ENCODE data around the gene CHAMP1. TPM values are rescaled to one million over a fixed set of nuclear protein-coding genes. Genes with fewer than 3 reads are reported as not detected.

CHAMP1 gene
- total RNA-seq, 2 donors from 2014 or later, result 23.0 to 56.3 TPM

- DNase-seq (ENCODE audit: low spot score), result no peak
- H3K27me3 ChIP-seq (replicated peaks; ENCODE audit: insufficient read depth), result no peaks in the 10 kb centered on the region
- no peak overlapping the region for H3K4me3 ChIP-seq
- 77% methylated on average over 2 of the region's 2 CpGs for whole genome bisulfite sequencing
- H3K4me1 ChIP-seq (replicated peaks), result no peaks in the 10 kb centered on the region
- no peaks in the 10 kb centered on the region for H3K9me3 ChIP-seq
- intact Hi-C loops (cut with DNase I), result no loop called here
- H3K36me3 ChIP-seq, result no peaks in the 10 kb centered on the region
- H3K27ac ChIP-seq, result no peak overlapping the region
- TF ChIP-seq POLR2A (IDR thresholded peaks at IDR 0.05), result no peak
Observed at GRCh38 chr13:114309086-114309485, 5.2 kb upstream of the CHAMP1 start.

DNA sequence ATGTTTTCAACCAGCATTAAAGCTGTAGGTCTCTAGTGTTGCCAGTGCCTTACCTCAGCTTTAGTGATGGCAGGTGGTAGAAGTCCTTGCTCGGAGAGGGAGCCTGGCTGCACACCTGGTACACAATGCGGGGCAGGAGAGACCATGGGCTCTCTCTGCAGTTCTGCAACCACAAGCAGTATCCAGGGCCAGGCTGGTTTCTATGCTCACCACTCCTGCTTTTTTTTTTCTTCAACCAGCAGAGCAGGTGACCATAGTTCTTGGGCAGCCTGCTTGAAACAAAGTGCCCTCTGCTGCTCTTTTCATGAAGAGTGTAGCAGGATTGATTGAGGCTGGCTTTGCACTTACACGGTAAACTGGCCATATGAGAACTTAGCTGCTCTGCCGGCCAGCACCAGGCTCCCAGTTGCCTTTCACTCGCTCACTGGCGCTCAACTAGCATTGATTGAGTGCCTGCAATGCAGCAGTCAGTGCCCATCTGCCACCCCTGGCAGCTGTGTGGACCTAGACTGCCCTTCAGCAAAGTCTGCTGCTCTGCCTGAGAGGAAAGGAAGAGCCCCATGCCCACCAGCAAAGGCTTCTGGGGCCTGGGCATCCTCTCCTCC lies 4.4 kb upstream of the CHAMP1 start:
- intact Hi-C loops (cut with DNase I), result no loop called here
- WGBS, result 80% methylated on average over 6 of the region's 6 CpGs

DNA sequence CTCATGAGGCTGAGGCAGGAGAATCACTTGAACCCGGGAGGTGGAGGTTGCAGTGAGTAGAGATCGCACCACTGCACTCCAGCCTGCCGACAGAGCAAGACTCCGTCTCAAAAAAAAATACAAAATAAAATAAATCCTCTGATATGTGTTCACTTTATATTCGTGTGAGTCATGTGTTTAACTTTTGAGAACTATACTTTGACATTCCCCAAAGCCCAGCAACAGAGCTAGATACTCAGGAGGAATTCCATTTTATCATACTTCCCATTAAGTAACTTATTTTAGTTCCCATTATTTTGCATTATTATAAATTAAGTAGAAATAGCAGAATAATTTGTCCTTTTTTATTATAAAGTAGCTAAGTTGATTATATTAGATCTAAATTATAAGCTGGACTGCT lies 3.3 kb upstream of the CHAMP1 start:
- H3K4me3 ChIP-seq, result no peak overlapping the region
- no peaks in the 10 kb centered on the region for H3K36me3 ChIP-seq
- H3K27me3 ChIP-seq (replicated peaks; ENCODE audit: insufficient read depth), result no peaks in the 10 kb centered on the region
- 85% methylated on average over 5 of the region's 5 CpGs for WGBS
- no peak overlapping the region for H3K27ac ChIP-seq
- TF ChIP-seq, protein P1, sequence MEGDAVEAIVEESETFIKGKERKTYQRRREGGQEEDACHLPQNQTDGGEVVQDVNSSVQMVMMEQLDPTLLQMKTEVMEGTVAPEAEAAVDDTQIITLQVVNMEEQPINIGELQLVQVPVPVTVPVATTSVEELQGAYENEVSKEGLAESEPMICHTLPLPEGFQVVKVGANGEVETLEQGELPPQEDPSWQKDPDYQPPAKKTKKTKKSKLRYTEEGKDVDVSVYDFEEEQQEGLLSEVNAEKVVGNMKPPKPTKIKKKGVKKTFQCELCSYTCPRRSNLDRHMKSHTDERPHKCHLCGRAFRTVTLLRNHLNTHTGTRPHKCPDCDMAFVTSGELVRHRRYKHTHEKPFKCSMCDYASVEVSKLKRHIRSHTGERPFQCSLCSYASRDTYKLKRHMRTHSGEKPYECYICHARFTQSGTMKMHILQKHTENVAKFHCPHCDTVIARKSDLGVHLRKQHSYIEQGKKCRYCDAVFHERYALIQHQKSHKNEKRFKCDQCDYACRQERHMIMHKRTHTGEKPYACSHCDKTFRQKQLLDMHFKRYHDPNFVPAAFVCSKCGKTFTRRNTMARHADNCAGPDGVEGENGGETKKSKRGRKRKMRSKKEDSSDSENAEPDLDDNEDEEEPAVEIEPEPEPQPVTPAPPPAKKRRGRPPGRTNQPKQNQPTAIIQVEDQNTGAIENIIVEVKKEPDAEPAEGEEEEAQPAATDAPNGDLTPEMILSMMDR (IDR thresholded peaks at IDR 0.05), result no peak
- TF ChIP-seq POLR2A (IDR thresholded peaks at IDR 0.05) (no peak), POLR2AphosphoS5 (IDR thresholded peaks at IDR 0.05) (no peak)
- no peaks in the 10 kb centered on the region for H3K4me1 ChIP-seq (replicated peaks)
- no peaks in the 10 kb centered on the region for H3K9me3 ChIP-seq
- DNase-seq (ENCODE audit: low spot score), result no peak
- intact Hi-C loops (cut with DNase I), result no loop called here

More for the DNA sequence above, 4.4 kb upstream of the CHAMP1 start:
- Histone ChIP-seq H3K9me3 (no peaks in the 10 kb centered on the region), H3K27ac (no peak overlapping the region), H3K4me3 (no peak overlapping the region), H3K36me3 (no peaks in the 10 kb centered on the region), H3K4me1 (replicated peaks) (no peaks in the 10 kb centered on the region), H3K27me3 (replicated peaks; ENCODE audit: insufficient read depth) (no peaks in the 10 kb centered on the region)
- TF ChIP-seq, protein P1 (IDR thresholded peaks at IDR 0.05), result no peak
- TF ChIP-seq POLR2AphosphoS5 (IDR thresholded peaks at IDR 0.05) (no peak), POLR2A (IDR thresholded peaks at IDR 0.05) (no peak)
- DNase-seq (ENCODE audit: low spot score), result no peak

GRCh38 chr13:114311387-114311786 lies 2.9 kb upstream of the CHAMP1 start:
- H3K36me3 ChIP-seq, result no peaks in the 10 kb centered on the region
- intact Hi-C loops (cut with DNase I), result no loop called here
- H3K4me3 ChIP-seq, result no peak overlapping the region
- H3K9me3 ChIP-seq, result no peaks in the 10 kb centered on the region
- no peak for DNase-seq (ENCODE audit: low spot score)
- no peaks in the 10 kb centered on the region for H3K4me1 ChIP-seq (replicated peaks)
- no peaks in the 10 kb centered on the region for H3K27me3 ChIP-seq (replicated peaks; ENCODE audit: insufficient read depth)
- H3K27ac ChIP-seq, result no peak overlapping the region
- TF ChIP-seq, protein P1 (IDR thresholded peaks at IDR 0.05), result no peak
- TF ChIP-seq POLR2A (IDR thresholded peaks at IDR 0.05) (no peak), POLR2AphosphoS5 (IDR thresholded peaks at IDR 0.05) (no peak)

- no peak overlapping the region for H3K27ac ChIP-seq
- no peaks in the 10 kb centered on the region for H3K9me3 ChIP-seq
- WGBS, result 48% methylated on average over 2 of the region's 2 CpGs
- no peak for DNase-seq (ENCODE audit: low spot score)
- H3K36me3 ChIP-seq, result no peaks in the 10 kb centered on the region
- H3K4me3 ChIP-seq, result no peak overlapping the region
- H3K4me1 ChIP-seq (replicated peaks), result no peaks in the 10 kb centered on the region
- intact Hi-C loops (cut with DNase I), result no loop called here
- H3K27me3 ChIP-seq (replicated peaks; ENCODE audit: insufficient read depth), result no peaks in the 10 kb centered on the region
- no peak for TF ChIP-seq POLR2AphosphoS5 (IDR thresholded peaks at IDR 0.05)
- TF ChIP-seq, protein P1 (IDR thresholded peaks at IDR 0.05), result no peak
- no peak for TF ChIP-seq POLR2A (IDR thresholded peaks at IDR 0.05)
Observed at GRCh38 chr13:114311908-114312307, 2.4 kb upstream of the CHAMP1 start.

All from prostate gland (tissue), 2 donors.